ENCODE results near the gene NSL1.
"Not testable (repeated sequence)": the region's sequence is repeated elsewhere in the genome, so short reads cannot be mapped to it uniquely, and the experiment has no call there.

The NSL1 gene

DNA sequence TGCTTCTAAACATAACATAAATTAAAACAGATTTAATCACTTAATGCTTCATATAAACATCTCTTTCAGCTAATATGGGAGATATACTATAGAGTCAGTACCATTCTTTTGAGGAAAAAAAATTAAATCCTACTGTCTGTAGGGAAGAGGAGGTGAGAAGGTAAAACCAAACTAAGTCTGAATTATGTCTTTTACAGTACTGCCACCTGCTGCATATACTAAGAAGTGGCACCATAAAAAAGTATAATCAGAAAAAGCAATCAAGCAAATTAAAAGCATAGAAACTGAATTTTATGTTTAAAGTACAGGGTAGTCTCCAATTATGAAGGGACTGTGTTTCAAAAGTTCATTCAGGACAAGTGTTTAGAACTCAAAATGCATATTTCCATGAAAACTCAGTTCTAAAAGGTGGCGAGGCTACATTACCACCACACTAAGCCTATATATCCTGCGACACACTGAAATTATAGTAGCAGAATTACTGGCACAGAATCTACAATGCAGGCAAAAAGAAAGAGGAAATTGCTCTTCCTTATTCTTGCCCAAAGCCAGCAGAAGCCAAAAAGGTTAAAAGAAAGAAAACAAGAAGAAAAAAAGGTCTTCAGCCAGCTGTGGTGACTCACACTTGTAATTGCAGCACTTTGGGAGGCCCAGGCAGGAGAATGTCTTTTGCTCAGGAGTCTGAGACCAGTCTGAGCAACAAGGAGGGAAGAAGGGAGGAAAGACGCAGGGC lies 9.0 kb downstream of the NSL1 start:
- no peak for DNase-seq

- no peak for DNase-seq
These were observed 10.4 kb downstream of the NSL1 start for GRCh38 chr1:212781225-212781624.

DNA sequence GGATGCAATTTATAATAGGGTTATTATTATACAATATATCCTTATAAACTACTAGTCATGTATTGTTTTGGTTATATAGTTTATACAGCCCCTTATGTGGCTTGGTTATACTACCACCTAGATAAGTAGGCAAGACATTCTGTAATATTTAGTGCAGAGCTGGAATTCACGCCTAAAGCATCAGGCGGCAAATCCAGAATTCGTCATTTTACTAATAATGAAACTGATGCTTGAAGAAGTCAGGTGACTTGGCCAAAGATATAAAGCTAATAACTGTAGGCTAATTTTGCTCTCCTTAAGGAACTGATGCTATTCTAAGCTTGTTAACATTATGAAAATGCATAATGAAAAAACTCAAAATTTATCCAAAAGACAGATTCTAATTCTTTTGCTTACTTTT lies 10.8 kb downstream of the NSL1 start:
- no peak for DNase-seq

- DNase-seq = not testable (repeated sequence)
These were observed 12.5 kb downstream of the NSL1 start for GRCh38 chr1:212779086-212779485.

DNA sequence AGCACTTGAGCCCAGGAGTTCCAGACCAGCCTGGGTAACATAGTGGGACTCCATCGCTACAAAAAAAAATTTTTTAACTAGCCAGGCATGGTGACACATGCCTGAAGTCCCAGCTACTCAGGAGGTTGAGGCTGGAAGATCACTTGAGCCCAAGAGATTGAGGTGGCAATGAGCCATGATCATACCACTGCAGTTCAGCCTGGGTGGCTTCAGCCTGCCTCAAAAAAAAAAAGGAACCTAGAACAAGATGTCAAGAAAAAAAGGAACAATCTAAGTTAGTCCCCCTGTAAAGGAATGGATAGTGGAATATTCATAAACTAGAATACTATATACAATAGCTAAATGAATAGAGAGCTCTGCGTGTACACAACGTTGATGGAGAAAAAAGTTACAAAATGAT lies 14.4 kb downstream of the NSL1 start:
- DNase-seq = no peak

GRCh38 chr1:212775241-212775640 lies 16.3 kb downstream of the NSL1 start:
- DNase-seq = no peak

GRCh38 chr1:212774584-212774983 lies 17.0 kb downstream of the NSL1 start:
- DNase-seq = no peak

GRCh38 chr1:212773011-212773410 lies 18.6 kb downstream of the NSL1 start:
- no peak for DNase-seq

DNA sequence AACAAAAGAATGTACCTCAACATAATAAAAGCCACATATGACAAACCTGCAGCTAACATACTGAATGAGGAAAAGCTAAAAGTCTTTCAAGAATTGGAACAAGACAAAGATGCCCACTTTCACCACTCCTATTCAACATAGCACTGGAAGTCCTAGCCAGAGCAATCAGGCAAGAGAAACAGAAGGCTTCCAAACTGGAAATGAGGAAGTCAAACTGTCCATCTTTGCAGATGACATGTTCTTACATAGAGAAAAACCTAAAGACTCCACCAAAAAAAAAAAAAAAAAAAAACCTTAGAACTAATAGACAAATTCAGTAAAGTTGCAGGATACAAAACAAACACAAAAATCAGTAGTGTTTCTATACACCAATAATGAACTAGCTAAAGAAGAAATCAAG lies 20.2 kb downstream of the NSL1 start:
- no peak for DNase-seq

- no peak for DNase-seq
These were observed 22.0 kb downstream of the NSL1 start for GRCh38 chr1:212769459-212770167.

DNA sequence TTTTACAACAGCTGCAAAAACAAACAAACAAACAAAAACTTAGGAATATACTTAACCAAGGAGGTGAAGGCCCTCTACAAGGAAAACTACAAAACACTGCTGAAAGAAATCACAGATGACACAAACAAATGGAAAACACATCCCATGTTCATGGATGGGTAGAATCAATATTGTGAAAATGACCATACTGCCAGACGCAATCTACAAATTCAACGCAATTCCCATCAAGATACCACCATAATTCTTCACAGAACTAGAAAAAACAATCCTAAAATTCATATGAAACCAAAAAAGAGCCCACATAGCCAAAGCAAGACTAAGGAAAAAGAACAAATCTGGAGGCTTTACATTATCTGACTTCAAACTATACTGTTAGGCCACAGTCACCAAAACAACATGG lies 24.8 kb downstream of the NSL1 start:
- not testable (repeated sequence) for DNase-seq

- DNase-seq = not testable (repeated sequence)
These were observed 26.8 kb downstream of the NSL1 start for GRCh38 chr1:212764718-212765281.

- DNase-seq = no peak
These were observed 28.7 kb downstream of the NSL1 start for GRCh38 chr1:212762839-212763238.

- DNase-seq = no peak
These were observed 29.3 kb downstream of the NSL1 start for GRCh38 chr1:212762234-212762633.

- DNase-seq = peak; percentile 79
These were observed 31.3 kb downstream of the NSL1 start for GRCh38 chr1:212760126-212760823.

GRCh38 chr1:212759683-212760082 lies 31.9 kb downstream of the NSL1 start:
- DNase-seq = no peak

GRCh38 chr1:212754680-212755079 lies 36.9 kb downstream of the NSL1 start:
- DNase-seq = no peak

- DNase-seq = no peak
These were observed 37.4 kb downstream of the NSL1 start for GRCh38 chr1:212754193-212754592.

GRCh38 chr1:212753749-212754148 lies 37.8 kb downstream of the NSL1 start:
- no peak for DNase-seq

DNA sequence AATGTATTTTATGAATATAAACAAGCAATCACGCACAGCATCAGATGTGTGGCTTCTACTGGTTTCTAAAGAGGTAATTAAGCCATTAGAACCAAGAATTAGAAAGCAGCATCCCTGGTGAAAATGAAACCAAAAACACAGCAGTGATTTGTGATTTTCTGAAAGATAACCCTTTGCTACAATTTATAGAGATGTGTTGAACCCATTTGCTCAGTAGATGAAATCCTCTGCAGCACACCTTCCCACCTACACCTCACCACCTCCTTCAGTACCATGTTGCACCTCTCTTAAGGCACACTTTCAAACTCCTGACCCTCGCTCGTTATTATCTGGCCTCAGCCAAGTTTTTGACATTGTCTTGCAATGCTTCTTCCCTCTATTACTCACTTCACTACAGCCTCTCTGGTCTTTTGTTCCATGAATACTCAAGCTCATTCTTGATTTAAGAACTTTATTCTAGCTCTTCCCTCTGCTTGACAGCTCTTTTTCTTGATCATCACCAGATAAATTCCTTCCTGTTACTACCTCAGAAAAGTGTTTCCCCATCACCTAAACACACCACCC lies 38.6 kb downstream of the NSL1 start:
- no peak for DNase-seq

GRCh38 chr1:212752252-212752933 lies 39.2 kb downstream of the NSL1 start:
- no peak for DNase-seq

- DNase-seq = no peak
These were observed 41.6 kb downstream of the NSL1 start for GRCh38 chr1:212749821-212750535.

Measured in activated CD8-positive, alpha-beta memory T cell treated with anti-CD3 and anti-CD28 coated beads for 24 hours (primary cell).